GM19372 (cell line): ENCODE results near the gene CYTH2.

Experiments
- ATAC-seq: cut with Tn5 transposase; IDR thresholded peaks from one replicate; pipeline ENCODE4 v1.9.1; 2021; ENCODE audit warnings: mild to moderate bottlenecking, low read depth, moderate library complexity; ENCODE audit not compliant: unreplicated experiment

CYTH2 gene

DNA sequence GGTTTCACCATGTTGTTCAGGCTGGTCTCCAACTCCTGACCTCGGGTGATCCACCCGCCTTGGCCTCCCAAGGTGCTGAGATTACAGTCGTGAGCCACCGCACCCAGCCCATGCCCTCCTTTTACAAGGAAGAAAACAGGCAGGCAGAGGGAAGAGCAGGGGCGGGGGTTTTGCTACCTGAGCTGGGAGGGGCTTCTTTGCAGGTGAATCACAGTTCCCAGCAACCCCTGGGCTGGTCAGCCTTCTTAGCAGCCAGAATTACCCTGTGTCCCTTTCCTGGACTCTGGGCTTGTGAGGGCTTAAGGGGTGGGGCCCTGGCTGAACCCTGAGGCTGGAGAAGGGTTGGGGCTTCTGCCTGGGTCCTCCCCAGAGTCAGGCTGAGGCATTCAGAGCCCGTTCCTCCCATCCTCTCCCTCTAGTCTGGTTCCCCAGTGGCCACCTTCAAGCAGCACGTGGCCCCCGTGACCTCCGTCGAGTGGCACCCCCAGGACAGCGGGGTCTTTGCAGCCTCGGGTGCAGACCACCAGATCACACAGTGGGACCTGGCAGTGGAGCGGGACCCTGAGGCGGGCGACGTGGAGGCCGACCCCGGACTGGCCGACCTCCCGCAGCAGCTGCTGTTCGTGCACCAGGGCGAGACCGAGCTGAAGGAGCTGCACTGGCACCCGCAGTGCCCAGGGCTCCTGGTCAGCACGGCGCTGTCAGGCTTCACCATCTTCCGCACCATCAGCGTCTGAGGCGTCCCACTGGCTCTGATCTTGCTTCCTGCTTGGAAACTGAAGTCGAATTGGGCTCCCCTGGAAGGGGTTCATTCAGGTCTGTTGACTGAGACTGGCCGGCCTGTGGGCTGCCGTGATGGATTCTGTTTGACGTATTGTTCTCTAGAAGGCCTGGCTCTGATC, 16.6 kb upstream of the CYTH2 start:
- no peak for ATAC-seq

- ATAC-seq: no peak
Observed at GRCh38 chr19:48454150-48454730, 14.9 kb upstream of the CYTH2 start.

- ATAC-seq: no peak
Observed at GRCh38 chr19:48455171-48455907, 13.8 kb upstream of the CYTH2 start, which contains the start of gene KCNJ14. Gene KCNJ14 (plus strand): TSS chr19:48455574. CDS start chr19:48461725, 6,151 bp downstream.

- ATAC-seq: no peak
Observed at GRCh38 chr19:48455908-48456562, 13.1 kb upstream of the CYTH2 start.

GRCh38 chr19:48456864-48457263, 12.3 kb upstream of the CYTH2 start:
- no peak for ATAC-seq

- no peak for ATAC-seq
Observed at GRCh38 chr19:48458016-48458415, 11.2 kb upstream of the CYTH2 start.

DNA sequence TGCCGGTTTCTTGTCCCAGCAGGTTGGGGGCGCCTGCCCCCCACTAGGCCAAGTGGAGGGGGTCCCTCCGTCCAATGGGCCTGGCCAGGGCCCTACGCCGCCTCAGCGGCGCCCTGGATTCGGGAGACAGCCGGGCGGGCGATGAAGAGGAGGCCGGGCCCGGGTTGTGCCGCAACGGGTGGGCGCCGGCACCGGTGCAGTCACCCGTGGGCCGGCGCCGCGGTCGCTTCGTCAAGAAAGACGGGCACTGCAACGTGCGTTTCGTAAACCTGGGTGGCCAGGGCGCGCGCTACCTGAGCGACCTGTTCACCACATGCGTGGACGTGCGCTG, 7.6 kb upstream of the CYTH2 start:
- no peak for ATAC-seq

GRCh38 chr19:48461982-48462655, 7.0 kb upstream of the CYTH2 start:
- no peak for ATAC-seq

DNA sequence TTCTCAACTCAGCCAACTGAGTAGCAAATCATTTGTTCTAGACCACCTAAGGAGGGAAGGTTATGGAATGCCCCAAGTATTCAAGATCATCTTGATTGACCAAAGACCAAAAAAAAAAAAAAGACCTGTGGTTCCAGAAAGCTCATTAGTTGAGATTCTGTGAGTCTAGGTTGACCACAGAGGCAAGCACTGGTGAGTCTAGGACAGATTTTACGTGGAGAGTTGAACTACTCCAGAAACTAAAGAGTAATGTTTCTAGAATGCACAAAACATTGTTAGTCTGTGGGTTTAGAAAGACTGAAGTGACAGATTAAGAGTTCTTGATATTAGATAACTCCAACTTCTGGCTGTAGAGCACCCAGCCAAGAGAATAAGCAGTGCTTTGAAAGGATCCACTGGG, 4.0 kb upstream of the CYTH2 start:
- ATAC-seq: no peak

DNA sequence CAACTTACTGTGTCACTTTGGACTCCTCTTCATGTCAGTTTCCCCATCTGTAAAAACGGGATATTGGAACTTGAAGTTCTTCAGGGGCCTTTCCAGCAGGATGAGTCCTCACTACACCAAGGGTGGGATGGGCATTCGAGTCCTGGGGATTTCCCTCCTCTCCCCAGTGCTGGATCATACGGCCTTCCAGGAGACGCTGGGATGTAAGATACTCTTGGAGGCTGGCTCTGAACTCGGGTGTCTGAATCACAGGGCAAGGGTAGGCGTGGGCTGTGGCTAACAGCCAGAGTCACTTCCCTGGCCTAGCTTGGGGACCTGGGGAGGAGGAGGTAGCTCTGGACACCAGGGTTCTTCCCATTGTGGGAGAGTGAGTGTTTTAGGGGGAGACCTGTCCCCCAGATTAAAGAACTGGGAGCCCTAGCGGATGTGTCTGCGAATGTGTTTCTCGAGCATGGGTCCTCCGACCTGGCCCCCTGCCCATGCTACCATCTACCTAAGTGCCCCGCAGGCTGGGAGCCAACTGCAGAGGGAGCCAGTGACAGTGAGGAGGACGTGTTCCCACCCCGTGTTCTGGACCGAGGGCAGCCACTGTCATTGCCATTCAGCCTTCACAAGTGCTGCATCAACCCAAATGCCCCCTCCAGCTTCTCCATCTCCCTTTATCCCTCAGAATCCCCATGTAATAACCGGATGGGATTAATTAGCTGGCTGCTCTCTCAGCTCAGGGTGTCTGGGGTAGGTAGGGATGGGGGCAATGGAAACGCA, 2.4 kb upstream of the CYTH2 start:
- no peak for ATAC-seq

DNA sequence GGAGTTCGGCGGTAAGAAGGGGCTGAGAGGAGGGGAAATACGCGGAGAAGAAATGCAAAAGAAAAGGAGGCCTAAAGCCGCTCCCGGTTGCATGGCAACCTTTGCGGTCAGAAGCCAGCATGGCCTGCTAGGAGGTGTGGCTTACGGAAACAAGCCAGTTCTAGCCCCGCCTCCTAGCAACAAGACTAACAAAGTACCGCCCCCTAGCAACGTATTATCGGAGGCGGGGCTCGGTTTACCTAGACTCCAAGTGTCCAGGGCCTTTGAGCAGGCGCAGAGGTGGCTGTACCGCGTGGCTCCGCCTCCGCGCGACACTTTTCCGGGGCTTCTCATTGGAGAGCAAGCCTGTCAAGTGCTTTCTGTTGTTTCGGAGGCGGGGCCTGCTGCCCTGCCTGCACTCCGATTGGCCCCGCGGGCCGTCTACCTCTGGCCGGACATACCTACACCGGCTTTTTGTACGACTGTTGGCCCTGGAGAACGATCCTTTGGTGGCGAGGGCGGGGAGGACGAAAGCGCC, 339 bp upstream of the CYTH2 start:
- peak; percentile 91 for ATAC-seq

- no peak for ATAC-seq
Observed at GRCh38 chr19:48469934-48470680, 938 bp downstream of the CYTH2 start.

DNA sequence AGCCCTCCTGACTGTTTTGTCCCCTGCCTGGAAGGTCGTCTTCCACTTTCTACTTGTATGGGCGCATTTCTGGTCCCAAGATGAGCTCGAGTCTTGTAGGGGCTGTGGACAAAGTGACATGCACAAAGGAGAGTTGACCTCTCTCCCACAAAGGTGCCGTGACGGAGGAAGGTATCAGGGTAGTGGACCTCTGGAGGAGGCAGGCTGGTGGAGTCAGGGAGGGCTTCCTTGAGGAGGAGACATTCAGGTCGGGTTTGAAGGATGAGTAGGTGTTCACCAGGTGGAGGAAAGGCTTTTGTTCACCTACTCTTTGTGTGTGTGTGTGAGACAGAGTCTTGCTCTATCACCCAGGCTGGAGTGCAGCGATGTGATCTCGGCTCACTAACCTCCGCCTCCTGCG, 1.7 kb downstream of the CYTH2 start:
- ATAC-seq: no peak

DNA sequence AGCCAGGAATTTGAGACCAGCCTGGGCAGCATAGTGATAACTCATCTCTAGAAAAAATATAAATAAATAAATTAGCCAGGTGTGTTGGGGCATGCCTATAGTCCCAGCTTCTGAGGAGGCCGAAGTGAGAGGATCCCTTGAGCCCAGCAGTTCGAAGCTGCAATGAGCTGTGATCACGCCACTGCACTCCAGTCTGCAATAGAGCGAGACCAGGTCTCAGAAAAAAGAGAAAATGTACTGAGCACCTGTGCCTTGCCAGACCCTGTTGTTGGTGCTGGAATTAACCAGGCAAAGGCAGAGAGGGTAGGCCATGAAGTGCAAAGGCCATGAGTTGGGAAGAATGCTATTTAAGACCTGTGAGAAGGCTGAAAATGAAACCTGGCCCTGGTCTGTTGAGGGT, 2.7 kb downstream of the CYTH2 start:
- ATAC-seq: no peak

- no peak for ATAC-seq
Observed at GRCh38 chr19:48473161-48473966, 4.2 kb downstream of the CYTH2 start.

GRCh38 chr19:48474084-48474592, 5.0 kb downstream of the CYTH2 start:
- no peak for ATAC-seq

GRCh38 chr19:48475369-48476068, 6.3 kb downstream of the CYTH2 start:
- ATAC-seq: no peak
